Measurements from ENCODE around the gene NOS1AP.

- no peak for TF ChIP-seq POLR2AphosphoS5 (IDR thresholded peaks at IDR 0.05; ENCODE audit: low read depth, low read length)
- no peak for TF ChIP-seq SIN3A (IDR thresholded peaks at IDR 0.05; ENCODE audit: borderline replicate concordance, insufficient read depth, low read length)
- TF ChIP-seq TAF1 (IDR thresholded peaks at IDR 0.05; ENCODE audit: borderline replicate concordance, insufficient read depth, low read length), result no peak
Measured at GRCh38 chr1:162400790-162401355, 331.4 kb downstream of the NOS1AP start.

Measured in PFSK-1 (cell line).